NAMALWA (cell line): ENCODE results near the gene LIPC.
A peak's percentile ranks its signal among the peaks of the same experiment; 100 is the strongest.
"Not testable (repeated sequence)": the region's sequence is repeated elsewhere in the genome, so short reads cannot be mapped to it uniquely, and the experiment has no call there.

Source experiments
- DNase-seq: peaks from one replicate; pipeline ENCODE4 v3.0.0-alpha.2; 2015; ENCODE audit warnings: low spot score

The LIPC gene

GRCh38 chr15:58585693-58586443 lies 154.1 kb downstream of the LIPC start:
- peak; percentile 78 for DNase-seq

GRCh38 chr15:58587486-58587885 lies 155.7 kb downstream of the LIPC start:
- DNase-seq: no peak

GRCh38 chr15:58588096-58588495 lies 156.3 kb downstream of the LIPC start:
- no peak for DNase-seq

- DNase-seq: no peak
Observed at GRCh38 chr15:58589047-58589446, 157.3 kb downstream of the LIPC start.

GRCh38 chr15:58590236-58590635 lies 158.4 kb downstream of the LIPC start:
- DNase-seq: no peak

- DNase-seq: no peak
Observed at GRCh38 chr15:58590926-58591325, 159.1 kb downstream of the LIPC start.

GRCh38 chr15:58593870-58594269 lies 162.1 kb downstream of the LIPC start:
- DNase-seq: no peak

GRCh38 chr15:58594898-58595297 lies 163.1 kb downstream of the LIPC start:
- no peak for DNase-seq

- no peak for DNase-seq
Observed at GRCh38 chr15:58595516-58596263, 163.9 kb downstream of the LIPC start.

GRCh38 chr15:58597943-58598828 lies 166.4 kb downstream of the LIPC start:
- DNase-seq: no peak

- DNase-seq: no peak
Observed at GRCh38 chr15:58598829-58599210, 167.0 kb downstream of the LIPC start.

- DNase-seq: no peak
Observed at GRCh38 chr15:58602823-58603222, 171.0 kb downstream of the LIPC start.

- not testable (repeated sequence) for DNase-seq
Observed at GRCh38 chr15:58603927-58604326, 172.1 kb downstream of the LIPC start.

GRCh38 chr15:58604455-58604923 lies 172.7 kb downstream of the LIPC start:
- DNase-seq: no peak

GRCh38 chr15:58605931-58606530 lies 174.2 kb downstream of the LIPC start:
- no peak for DNase-seq

GRCh38 chr15:58606577-58607080 lies 174.8 kb downstream of the LIPC start:
- DNase-seq: no peak

- peak; percentile 14 for DNase-seq
Observed at GRCh38 chr15:58608129-58608590, 176.4 kb downstream of the LIPC start.

- DNase-seq: no peak
Observed at GRCh38 chr15:58608711-58609110, 176.9 kb downstream of the LIPC start.

- no peak for DNase-seq
Observed at GRCh38 chr15:58611731-58612676, 180.2 kb downstream of the LIPC start.

- no peak for DNase-seq
Observed at GRCh38 chr15:58616171-58616570, 184.4 kb downstream of the LIPC start.
